Stimulated activated CD8-positive, alpha-beta memory T cell treated with anti-CD3 and anti-CD28 coated beads, Interleukin-15, amount 100 ng/mL, for 24 hours (primary cell): ENCODE data around the gene ITGA7.

ENCODE experiments used
- DNase-seq: peaks from one replicate; pipeline ENCODE4 v3.0.0-alpha.2; 2020; ENCODE audit warnings: low read depth

Gene ITGA7

DNA sequence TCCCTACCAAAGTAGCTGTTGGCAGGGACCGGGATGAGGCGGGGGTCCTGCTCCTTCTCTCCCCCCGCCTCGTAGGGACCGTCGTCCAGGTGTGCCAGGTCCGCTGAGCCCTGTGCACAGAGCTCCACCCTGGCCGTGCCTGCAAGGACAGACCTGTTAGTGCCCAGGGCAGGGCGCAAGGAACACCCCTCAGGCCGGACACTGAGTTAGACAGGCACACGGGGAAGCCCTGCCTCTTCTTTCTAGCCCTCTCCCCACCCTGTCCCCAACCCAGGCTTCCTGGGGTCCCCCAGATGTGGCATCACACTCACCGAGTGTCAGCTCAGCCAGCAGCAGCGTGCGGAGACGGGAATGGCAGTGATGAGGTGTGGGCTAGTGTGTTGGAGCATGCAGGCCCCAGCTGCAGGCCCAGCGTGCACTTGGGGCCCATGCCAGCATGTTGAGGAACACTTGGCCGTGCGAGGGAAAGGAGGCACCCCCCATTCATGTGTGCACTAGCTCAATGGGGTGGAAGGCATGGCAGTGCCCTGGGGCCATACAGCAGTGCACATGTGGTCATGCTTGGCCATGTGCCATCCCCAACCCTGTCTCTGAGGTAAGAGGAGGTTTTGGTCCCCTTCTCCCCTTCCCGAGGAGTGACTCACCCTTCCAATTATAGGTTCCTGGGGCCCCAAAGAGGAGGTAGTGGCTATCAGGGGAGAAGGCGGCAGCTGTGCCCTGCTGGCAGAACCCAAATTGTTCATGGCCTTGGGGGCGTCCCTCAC is 7.3 kb downstream of the ITGA7 start:
- no peak for DNase-seq

DNA sequence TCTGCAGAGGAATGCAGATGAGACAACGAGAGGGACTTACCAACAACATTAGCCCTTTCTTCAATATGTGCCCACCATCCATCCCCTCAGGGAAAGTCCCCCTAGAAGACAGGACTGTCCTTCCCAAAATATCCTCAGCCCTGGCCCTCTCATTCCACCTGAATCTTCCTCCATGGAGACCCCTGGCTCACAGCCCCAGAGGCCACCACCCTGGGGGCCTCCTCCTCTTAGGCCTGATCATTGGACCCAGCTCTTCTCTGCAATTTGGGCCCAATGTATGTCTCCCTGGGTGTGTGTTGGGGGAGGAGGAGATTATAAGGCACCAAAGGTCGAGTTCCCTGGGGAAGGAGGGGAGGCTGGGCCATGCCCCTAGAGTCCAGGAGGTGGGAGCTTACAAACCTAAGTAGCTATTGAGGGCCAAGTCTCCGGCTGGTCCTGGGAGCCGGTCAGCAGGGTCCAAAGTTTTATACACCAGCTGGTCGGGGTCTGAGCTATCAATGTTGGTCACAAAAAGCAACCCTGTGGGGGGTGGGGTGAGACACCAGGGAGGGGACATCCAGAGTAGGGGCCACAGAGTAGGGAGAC is 8.1 kb downstream of the ITGA7 start:
- no peak for DNase-seq

DNA sequence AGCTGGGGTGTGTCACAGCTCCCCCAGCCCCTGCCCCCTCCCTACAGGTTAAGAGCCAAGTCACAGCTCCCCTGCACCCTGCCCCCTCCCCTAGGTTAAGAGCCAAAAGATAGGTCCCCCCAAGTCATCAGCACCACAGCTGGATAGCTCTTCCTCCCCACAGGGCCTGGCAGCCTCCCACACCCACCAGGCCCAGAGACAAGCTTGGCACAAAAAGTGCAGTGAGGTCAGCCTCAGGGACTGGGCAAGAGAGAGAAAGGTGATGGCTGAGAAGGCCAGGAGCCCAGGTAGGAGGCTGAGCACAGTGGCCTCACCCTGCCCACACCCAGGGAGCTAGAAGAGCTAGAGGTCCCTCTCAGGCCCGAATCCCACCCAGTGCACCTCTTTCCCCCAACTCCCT is 8.7 kb downstream of the ITGA7 start:
- DNase-seq = no peak

DNA sequence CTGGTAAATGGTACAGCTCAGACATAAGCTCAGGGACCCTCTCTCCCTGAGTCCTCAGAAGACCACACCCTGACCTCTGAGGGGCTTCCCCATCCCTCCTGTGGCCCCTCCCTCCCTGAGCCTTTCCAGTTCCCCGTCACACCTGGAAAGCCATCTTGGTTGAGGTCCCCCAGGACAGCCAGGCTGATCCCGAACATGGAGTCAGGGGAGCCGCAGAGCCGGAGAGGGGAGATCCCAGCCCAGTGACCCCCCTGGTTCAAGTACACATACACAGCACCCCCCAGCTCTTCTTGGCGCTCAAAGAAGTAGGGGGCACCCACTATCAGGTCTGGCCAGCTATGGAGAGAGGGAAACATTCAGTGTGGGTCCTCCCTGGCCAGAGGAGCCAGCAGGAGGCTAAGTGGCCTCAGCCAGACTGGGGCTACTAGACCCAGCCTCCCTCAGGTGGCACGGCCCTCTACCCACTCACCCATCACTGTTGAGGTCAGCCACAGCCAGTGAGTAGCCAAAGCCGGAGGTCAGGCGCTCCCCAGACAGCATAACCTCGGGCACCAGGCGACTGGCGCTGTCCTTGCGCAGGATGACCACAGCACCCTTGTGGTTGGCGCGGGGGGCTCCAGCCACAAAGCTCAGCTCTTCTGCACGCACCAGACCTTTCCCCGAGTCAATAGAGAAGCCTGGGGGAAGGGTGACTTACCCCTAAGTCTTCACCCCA is 9.3 kb downstream of the ITGA7 start:
- DNase-seq = no peak

DNA sequence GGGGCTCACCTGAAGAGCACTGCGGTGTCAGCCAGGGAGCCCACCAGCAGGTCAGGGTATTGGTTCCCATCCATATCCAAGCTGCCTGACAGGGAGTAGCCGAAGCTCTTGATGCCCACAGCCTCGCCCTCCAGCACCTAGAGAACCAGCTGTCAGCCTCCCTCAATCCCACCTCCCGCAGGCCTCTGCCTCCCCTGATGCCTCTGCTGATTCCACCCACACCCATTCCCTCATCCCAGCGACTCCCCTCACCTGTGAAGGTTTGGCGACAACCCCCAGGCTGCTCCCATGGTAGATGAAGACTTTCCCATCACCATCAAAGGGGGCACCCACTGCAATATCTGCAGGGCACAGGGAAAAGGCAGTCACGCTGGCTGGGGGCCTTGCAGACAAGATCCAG is 10.0 kb downstream of the ITGA7 start:
- DNase-seq = no peak

DNA sequence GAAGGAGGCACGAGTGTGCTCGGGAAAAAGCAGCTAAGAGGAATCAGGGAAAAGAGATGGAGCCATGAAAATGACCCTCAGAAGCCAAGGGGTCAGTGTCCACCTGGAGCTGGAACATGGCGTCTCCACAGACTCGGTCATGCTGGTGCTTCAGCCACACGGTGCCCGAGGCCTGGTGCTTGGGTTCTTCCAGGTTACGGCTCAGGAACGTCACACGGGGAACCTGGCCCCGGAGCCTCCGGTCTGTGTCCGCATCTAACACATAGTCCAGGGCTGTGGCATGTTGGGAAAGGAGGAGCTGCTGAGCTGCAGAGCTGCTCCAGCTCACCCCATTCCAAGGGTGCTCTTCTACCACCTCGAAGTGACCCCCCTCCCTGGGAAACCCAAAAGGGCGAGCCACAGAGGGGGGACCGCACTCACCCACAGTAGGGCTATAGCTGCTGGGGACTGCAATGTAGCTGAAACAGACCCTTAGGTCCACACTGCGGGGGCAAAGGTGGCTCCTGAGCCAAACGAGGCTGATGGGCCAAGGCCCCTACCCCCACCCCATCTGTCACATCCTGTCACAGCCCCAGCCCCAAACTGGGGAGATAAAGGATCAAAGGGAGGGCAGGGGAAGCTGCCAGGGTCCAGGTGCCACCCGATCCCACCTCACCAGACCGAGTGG is 10.8 kb downstream of the ITGA7 start:
- no peak for DNase-seq

DNA sequence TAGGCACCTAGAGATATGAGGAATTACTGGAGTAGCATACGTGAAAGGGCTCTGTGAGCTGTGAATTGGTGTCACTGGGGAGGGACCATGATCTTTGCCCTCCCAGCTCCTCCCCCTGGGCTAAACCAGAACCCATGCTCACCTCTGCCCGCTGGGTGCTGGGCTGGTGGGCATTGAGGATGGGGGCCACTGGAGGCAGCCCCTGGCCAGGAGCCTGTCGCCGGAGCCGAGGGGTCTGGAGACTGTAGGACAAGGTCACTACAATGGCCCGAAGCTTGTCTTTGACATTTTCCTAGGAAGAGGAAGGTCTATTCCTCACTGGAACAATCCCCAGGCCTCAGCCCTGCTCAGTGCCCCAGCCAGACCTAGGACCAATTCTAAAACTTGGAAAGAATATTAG is 11.6 kb downstream of the ITGA7 start:
- no peak for DNase-seq

DNA sequence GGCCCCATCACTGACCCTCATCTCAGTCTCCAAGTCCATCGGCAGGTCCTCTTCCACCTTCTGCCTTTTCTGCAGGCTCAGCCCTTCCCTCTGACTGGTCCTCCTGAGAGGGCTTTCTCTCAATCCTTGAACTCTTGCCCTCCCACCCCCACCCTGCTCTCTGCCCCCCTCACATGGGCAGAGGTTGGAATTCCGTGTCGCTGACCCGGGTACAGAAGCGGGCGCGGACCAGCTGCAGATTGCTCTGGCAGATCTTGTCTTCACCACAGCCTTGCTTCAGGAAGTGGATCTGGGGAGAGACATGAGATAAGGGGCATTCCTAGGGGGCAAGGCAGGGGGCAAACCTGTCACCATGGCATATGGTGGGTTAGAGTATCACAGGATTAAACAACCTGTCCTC is 12.4 kb downstream of the ITGA7 start:
- DNase-seq = no peak

DNA sequence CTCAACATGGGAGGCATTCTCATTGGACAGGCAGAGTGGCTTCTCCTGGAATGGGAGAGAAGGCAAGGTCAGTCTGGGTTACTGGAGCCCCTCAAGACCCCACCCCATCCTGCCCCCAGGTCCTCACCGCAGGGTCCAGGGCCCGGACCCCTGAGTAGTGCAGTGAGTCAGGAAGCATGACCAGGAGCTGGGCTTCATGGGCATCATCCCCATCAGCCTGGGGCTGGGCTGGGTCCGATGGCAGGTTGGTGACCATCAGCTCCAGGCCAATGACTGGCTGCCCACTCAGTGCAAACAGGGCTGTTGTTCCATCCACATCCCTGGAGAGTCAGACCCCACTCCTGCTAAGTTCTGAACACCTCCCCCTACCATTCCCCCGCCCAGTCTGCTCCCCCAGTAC is 13.1 kb downstream of the ITGA7 start:
- no peak for DNase-seq

DNA sequence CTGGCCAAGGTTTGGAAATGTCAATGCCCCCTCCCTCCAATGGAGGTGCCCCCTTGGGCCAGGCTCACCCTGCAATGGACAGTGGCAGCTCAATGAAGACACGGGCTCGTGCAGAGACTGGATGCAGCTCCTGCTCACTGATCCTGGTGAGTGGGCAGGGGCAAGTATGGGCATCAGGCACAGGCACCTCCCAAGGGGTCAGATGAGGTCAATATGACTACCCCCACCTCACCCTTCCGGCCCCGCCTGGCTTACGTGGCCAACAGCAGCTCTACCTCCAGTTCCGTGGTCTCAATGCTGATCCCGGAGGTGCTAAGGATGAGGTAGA is 13.6 kb downstream of the ITGA7 start:
- DNase-seq = no peak

DNA sequence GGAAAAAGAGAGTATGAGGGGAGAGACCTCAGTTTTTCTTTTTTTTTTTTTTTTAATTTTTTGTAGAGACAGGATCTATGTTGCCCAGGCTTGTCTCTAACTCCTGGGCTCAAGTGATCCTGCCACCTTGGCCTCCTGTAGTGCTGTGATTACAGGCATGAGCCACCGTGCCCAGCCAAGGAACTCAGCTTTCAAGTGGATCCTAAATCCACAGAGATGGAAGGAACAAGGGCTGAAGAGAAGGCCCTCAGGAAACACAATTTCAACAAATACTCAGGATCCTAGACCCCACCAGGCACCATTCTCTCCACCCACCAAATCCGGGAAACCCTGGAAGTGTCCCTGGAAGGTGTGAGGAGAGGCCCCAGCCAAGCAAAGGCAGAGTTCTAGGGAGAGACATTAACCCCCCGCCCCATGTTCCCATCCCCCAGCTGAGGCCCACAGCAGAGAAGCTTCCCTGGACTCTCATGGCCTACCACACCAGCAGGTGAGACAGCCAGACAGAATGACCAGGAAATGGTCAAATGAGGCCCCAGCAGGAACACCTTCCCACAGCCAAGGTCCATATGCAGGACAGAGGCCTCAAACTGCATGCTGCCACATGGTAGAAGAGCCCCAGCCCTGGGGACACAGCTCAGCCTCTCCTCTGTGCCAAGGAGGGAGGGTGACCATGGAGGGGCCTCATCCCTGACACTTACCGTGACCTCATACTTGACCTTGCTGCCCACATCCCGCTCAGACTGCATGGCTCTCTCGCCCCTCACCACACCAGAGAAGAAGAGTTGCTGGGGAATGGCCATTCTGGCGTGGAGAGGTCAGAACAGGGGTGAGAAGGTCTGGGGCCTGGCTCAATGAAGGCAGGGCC is 14.1 kb downstream of the ITGA7 start:
- DNase-seq = no peak

DNA sequence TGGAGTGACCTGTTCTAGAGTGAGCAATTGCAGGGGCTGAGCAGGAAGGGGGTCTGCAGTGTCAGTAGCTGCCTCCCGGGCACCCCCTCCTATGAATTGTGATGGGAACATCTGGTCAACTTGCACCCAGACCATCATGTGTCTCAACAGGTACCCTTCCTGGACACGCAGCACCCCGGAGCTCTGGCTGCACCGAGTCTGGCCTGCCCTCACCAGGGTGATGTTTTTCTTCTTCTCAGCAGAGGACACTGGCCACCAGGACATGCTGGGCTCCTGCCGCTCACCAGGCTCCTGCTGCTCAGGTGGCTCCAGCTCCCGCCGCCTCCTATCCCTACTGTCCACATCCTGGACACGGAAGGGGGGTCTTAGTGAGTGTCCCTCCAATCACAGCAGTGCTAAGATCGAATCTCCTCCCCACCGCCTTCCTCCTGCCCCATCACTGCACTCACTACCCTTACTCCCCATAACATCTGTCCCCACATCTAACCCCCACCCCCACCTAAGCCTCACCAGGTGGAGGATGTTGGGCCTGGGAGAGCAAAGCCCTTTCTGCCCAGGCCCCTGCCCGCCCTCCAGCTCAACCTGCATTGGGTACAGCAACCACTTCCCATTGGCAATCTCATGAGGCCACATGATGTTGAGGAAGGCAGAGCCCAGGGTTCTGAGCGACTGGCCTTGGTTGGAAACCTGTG is 14.9 kb downstream of the ITGA7 start:
- DNase-seq = no peak

DNA sequence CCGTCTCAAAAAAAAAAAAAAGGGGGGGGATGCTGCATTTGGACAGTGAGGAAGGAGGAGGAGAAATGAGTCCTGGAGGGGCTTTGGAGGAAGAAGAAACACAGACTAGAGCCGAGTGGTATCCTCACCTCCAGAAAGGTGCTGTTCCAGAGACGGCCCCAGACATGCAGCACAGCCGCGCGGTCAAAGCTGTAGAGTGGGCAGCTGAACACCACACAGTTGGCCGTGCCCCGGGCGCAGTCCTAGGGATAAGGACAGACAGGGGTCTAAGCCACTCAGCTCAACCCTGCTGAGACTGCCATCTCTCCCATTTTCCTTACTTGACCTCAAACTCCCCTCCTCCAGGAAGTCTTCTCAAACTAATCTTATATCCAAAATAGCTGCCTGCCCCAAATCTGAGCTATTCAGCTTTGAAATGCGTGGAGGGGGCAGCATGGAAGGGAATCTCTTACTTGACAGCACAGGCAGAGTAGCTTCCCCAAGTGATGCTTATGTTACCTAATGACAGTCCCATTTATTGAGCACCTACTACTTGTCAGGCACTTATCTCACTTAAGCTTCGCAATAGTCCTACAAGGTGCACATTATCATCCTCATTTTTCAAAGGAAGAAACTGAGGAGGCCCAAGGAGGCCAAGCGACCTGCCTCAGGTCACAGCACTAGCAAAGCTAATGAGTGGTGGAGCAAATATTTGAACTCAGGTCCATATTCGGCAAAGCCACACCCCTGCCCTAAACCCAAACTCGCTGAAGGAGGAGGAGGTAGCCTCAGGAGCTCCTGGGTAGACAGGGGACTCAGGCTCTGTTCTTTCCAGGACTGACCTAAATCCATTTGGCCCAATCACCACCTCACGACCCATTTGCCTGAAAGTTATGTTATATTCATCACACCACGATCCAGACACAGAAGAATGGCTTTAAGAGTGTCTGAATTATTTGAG is 18.7 kb downstream of the ITGA7 start:
- DNase-seq = no peak

DNA sequence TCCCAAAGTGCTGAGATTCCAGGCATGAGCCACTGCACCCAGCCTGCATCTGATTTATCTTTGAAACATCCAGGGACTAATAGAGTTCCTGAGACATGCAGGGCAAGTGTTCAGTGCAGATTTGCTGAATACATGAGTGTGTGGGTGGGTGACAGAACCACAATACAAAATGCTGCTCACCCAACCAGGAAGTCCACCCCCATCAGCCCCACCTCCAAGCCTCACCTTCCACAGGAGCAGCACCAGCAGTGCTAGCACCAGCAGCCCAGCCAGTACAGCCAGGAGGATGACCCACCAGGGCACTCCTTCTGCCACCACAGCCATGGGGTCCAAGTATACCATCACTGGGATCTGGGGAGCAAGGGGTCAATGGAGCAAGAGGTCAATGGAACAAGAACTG is 20.0 kb downstream of the ITGA7 start:
- no peak for DNase-seq

DNA sequence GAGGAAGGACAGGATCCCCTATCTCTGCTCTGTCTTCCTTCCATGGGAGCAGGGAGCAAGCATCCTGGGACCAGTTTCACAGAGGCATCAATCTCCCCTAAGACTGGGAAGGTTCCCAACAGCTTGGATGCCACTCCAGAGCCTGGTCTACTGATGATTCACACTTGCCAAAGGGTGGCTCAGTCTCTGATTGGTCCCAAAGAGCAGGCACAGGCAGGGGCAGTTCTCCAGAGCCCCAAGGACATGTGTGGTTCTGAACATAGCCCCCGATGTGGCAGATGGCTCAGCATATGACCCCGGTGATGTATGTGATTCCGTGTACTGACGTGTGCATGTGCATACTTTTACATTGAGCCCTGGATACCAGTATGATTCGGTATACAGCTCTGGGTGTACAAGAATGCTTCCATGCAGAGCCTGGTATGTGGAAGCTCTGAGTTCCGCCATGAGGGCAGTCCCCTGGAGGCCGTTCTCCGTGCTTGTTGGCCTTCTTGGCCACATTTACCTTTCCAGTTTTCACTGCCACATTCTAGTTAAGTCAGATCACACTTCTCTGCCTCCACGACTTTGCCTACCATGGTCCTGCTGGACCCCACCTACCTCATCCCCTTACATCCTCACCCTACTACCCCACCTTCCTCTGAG is 21.2 kb downstream of the ITGA7 start:
- no peak for DNase-seq

DNA sequence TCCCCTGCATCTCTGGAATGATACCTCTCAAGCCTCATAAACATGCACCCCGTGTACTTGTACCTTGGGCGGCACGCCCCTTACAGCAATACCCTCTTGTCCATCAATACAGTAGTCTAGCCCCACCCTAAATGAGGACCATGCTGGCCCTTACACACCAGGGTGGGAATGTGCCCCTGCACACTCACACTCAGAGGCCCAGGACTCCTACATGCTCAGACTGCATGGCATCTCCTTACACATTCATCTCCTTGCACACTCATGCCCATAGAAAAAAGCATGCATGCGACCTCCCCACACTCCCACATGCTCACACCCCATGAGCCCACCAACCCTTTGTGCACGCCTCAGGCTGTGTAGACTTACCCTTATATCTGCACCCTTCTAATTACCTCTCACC is 22.0 kb downstream of the ITGA7 start:
- DNase-seq = no peak

DNA sequence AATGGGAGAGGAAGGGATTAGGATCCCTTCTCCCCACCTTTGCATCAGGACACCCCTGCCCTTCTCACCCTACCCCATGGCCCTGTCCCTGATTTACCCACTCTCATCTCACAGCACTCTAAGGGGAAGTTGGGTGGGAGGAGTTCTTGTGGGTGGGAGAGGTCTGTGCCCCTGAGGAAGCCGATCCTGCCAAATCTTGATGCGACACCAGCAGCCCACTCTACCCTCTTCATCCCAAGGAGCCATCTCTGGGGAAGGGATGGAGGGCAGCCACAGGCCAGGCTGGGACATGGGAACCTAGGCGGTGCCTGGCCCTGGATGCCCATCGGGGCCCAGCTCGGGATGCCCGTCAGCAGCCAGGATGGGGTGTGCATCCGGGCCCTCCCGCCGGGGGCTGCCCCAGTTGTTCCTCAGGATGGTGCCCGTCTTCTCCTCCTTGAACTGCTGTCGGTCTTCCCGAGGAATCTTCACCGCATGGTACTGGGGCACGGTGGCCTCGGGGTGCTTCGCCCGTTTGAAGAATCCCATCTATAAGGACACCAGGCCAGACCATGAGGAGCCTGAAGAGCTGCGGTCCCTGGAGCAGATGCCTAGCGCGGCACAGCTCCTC is 22.8 kb downstream of the ITGA7 start:
- no peak for DNase-seq

DNA sequence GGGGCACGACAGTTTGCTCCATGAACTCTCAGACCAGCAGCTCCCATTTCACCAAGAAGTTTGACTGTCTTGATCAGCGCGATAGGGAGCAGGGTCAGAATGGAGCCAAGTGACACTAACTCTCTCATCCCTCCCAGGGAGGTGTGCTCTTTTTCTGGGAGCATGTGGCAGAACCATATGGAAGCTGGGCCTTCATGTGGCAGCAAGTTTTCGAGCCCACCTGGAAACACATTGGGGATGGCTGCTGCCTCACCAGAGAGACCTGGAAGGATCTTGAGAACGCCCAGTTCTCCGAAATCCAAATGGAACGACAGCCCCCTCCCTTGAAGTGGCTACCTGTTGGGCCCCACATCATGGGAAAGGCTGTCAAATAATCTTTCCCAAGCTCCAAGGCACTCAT is 24.0 kb downstream of the ITGA7 start:
- DNase-seq = no peak

DNA sequence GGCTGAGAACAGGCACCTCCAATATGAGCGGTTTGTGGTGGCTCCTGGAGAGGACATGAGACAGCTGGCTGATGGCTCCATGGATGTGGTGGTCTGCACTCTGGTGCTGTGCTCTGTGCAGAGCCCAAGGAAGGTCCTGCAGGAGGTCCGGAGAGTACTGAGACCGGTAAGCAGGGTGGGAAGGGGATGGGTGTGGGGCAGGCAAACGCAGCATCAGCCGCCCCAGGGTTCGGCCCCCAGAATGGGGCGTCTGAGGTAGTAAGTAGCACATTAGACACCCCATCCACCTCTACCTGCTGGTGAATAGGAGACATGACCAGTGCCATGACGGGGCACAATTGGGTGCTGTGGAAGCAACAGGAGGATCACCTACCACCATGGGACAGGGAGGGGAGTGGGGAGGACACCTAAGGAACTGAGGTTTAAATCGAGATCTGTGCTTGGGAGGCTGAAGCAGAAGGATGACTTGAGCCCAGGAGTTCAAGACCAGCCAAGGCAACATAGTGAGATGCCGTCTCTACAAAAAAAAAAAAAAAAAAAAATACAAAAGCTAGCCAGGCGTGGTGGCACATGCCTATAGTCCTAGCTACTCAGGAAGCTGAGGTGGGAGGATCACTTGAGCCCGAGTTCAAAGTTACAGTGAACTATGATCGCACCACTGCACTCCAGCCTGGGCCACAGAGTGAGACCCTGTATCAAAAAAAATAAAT is 25.5 kb downstream of the ITGA7 start:
- no peak for DNase-seq
